ENCODE measurements around the gene RPIA.

- TF ChIP-seq FOXA1 (IDR thresholded peaks at IDR 0.05): no peak
- TF ChIP-seq HDGF (IDR thresholded peaks at IDR 0.05; ENCODE audit: borderline replicate concordance): no peak
Measured at GRCh38 chr2:88735133-88735532, 43.7 kb downstream of the RPIA start.

Data from HEK293T (cell line).